Nephron progenitor cell (in vitro differentiated cells): ENCODE results near the gene MAT1A.

ENCODE experiments used
- DNase-seq: peaks from one replicate; pipeline ENCODE4 v3.0.0; 2021
- H3K27ac Mint-ChIP-seq: 2 replicates; pipeline ENCODE4 v1.8.0; 2021; ENCODE audit warnings: mild to moderate bottlenecking, moderate library complexity, mixed read lengths
- H3K27me3 Mint-ChIP-seq: 2 replicates; pipeline ENCODE4 v1.8.0; 2021; ENCODE audit warnings: mild to moderate bottlenecking, low read depth, mixed read lengths; ENCODE audit not compliant: poor library complexity
- H3K36me3 Mint-ChIP-seq: 2 replicates; pipeline ENCODE4 v1.8.0; 2021; ENCODE audit warnings: low read depth, mixed read lengths
- H3K4me1 Mint-ChIP-seq: 2 replicates; pipeline ENCODE4 v1.8.0; 2021; ENCODE audit warnings: mixed read lengths
- H3K4me3 Mint-ChIP-seq: 2 replicates; pipeline ENCODE4 v1.8.0; 2021; ENCODE audit warnings: mild to moderate bottlenecking, moderate library complexity, mixed read lengths
- H3K9me3 Mint-ChIP-seq: 2 replicates; pipeline ENCODE4 v1.8.0; 2021; ENCODE audit warnings: mild to moderate bottlenecking, moderate library complexity, mixed read lengths
- TF ChIP-seq, protein P1 (sequence below): fragments of 200-600 bp; sonication (generic); IDR thresholded peaks from 2 replicates; pipeline ENCODE4 v1.5.0; 2021; ENCODE audit warnings: antibody characterized with exemption

The MAT1A gene

DNA sequence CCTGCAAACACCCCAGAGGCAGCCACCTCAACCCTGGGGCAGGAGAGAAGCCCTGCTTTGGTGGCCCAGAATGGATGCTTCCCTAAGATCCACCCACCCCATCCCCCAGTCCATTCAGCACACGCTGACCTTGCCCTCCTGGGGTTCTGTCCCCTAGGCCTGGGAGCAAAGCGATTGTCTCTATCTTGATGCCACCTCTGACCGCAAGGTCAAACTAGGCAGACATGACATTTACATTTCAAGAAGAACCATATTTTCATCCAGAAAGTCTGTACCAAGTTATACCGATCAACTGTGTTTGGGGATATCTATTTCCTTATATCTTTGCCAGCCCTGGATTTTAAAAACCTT lies 23.0 kb downstream of the MAT1A start:
- no peak for DNase-seq
- TF ChIP-seq, protein P1, sequence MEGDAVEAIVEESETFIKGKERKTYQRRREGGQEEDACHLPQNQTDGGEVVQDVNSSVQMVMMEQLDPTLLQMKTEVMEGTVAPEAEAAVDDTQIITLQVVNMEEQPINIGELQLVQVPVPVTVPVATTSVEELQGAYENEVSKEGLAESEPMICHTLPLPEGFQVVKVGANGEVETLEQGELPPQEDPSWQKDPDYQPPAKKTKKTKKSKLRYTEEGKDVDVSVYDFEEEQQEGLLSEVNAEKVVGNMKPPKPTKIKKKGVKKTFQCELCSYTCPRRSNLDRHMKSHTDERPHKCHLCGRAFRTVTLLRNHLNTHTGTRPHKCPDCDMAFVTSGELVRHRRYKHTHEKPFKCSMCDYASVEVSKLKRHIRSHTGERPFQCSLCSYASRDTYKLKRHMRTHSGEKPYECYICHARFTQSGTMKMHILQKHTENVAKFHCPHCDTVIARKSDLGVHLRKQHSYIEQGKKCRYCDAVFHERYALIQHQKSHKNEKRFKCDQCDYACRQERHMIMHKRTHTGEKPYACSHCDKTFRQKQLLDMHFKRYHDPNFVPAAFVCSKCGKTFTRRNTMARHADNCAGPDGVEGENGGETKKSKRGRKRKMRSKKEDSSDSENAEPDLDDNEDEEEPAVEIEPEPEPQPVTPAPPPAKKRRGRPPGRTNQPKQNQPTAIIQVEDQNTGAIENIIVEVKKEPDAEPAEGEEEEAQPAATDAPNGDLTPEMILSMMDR, result no peak
- Mint-ChIP-seq H3K4me3 (no peak overlapping the region), H3K9me3 (peaks cover 33% of the 10 kb centered on the region), H3K36me3 (peaks cover 10% of the 10 kb centered on the region), H3K4me1 (peaks cover 22% of the 10 kb centered on the region), H3K27ac (peak overlapping the region; percentile 61), H3K27me3 (no peaks in the 10 kb centered on the region)

GRCh38 chr10:80265740-80266512 lies 23.5 kb downstream of the MAT1A start:
- Mint-ChIP-seq H3K36me3 (peaks cover 10% of the 10 kb centered on the region), H3K4me1 (peaks cover 22% of the 10 kb centered on the region), H3K4me3 (no peak overlapping the region), H3K9me3 (peaks cover 33% of the 10 kb centered on the region), H3K27me3 (no peaks in the 10 kb centered on the region), H3K27ac (peak overlapping the region; percentile 61)
- peak; percentile 47 for DNase-seq
- TF ChIP-seq, protein P1, result no peak

DNA sequence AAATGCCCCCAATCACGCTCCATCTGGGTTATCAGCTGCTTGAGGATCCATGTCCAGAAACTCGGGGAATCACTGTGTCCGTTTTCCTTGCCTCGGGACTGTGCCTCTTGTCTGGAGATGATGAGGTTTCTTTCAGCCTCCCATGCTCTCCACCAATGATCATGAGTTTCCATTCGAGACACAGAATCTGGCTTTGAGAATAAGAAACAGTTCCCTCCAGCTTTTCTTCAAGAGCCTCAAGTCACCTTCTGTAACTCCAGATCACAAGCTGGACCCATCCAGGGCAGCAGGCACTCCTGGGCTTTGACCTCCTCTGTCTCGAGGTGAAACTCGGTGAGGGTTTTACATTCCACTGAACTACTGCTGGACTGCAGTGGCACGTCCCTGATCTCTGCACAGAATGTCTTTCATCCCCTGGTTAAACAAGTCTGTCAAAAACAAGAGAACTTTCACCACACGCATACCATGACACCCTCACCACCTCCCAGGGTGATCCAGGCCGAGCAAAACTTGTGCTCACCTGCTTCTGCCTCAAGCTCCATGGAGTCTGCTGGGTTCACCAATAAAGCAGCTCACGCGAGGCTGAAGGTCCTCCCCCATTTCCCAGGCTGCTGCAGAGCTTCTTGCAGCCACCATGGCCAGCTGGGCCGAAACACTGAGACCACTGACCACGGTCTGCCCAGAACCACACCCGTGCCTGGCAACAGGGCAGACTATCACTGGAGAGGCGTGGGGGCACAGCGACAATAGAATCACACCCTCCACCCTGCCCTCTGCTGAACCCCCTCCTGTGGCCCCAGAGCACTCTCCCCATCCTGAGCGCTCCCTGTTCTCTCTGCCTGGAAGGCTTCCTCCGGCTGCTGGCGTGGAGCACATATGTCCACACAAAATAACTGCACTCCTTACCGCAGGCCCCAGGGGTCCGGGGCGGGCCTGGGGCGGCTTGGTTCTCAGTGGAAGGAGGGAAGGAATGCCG lies 25.1 kb downstream of the MAT1A start:
- peaks cover 10% of the 10 kb centered on the region for H3K36me3 Mint-ChIP-seq

GRCh38 chr10:80261316-80262030 lies 28.0 kb downstream of the MAT1A start:
- TF ChIP-seq, protein P1, result no peak
- no peak for DNase-seq
- H3K27me3 Mint-ChIP-seq, result peaks cover 10% of the 10 kb centered on the region
- H3K4me3 Mint-ChIP-seq, result no peak overlapping the region
- peaks cover 24% of the 10 kb centered on the region for H3K4me1 Mint-ChIP-seq
- peaks cover 4% of the 10 kb centered on the region for H3K36me3 Mint-ChIP-seq
- H3K27ac Mint-ChIP-seq, result no peak overlapping the region
- peaks cover 18% of the 10 kb centered on the region for H3K9me3 Mint-ChIP-seq

More for the DNA sequence above, 25.1 kb downstream of the MAT1A start:
- Mint-ChIP-seq H3K9me3 (peaks cover 33% of the 10 kb centered on the region), H3K27ac (no peak overlapping the region), H3K27me3 (peaks cover 3% of the 10 kb centered on the region), H3K4me3 (no peak overlapping the region), H3K4me1 (peaks cover 22% of the 10 kb centered on the region)
- no peak for DNase-seq
- TF ChIP-seq, protein P1, result no peak

- H3K4me3 Mint-ChIP-seq, result no peak overlapping the region
- peaks cover 13% of the 10 kb centered on the region for H3K27me3 Mint-ChIP-seq
- H3K9me3 Mint-ChIP-seq, result peaks cover 18% of the 10 kb centered on the region
- no peak overlapping the region for H3K27ac Mint-ChIP-seq
- H3K4me1 Mint-ChIP-seq, result peaks cover 18% of the 10 kb centered on the region
- peaks cover 4% of the 10 kb centered on the region for H3K36me3 Mint-ChIP-seq
- TF ChIP-seq, protein P1, result peak; percentile 86
- peak; percentile 65 for DNase-seq
Observed at GRCh38 chr10:80260295-80261243, 28.9 kb downstream of the MAT1A start.
